D341Med (cell line): ENCODE results near the gene VWA8.

Experiments
- DNase-seq: peaks from one replicate; pipeline ENCODE4 v3.0.0; 2012; ENCODE audit warnings: low spot score

VWA8 gene

GRCh38 chr13:41802684-41803444, 158.0 kb downstream of the VWA8 start:
- no peak for DNase-seq

GRCh38 chr13:41802043-41802683, 158.7 kb downstream of the VWA8 start:
- no peak for DNase-seq

DNA sequence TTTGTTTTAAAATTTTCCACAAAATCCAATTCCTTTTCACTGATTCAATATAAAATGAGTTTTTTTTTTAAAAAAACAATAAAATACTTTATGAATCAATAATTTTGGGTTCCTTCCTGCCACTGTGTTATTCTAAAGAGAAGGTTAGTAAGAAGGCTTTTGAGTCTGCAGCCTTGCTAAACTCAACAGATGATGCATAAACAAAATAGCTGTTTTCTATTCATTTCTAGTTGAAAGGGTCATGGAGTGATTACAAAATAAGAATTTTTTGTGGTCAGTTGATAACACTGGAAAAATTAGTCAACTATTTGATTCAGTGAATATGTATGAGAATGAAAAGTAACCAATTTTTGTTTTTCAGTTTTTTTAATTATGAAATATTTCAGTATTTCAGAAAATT, 169.9 kb downstream of the VWA8 start:
- DNase-seq: no peak

- no peak for DNase-seq
These were observed 172.4 kb downstream of the VWA8 start for GRCh38 chr13:41788552-41788951.

- DNase-seq: no peak
These were observed 175.3 kb downstream of the VWA8 start for GRCh38 chr13:41785402-41786172.

GRCh38 chr13:41782086-41782485, 178.8 kb downstream of the VWA8 start:
- DNase-seq: no peak

GRCh38 chr13:41780715-41781706, 179.9 kb downstream of the VWA8 start:
- DNase-seq: no peak

GRCh38 chr13:41775251-41775650, 185.7 kb downstream of the VWA8 start:
- DNase-seq: no peak

GRCh38 chr13:41774605-41775218, 186.2 kb downstream of the VWA8 start:
- no peak for DNase-seq

DNA sequence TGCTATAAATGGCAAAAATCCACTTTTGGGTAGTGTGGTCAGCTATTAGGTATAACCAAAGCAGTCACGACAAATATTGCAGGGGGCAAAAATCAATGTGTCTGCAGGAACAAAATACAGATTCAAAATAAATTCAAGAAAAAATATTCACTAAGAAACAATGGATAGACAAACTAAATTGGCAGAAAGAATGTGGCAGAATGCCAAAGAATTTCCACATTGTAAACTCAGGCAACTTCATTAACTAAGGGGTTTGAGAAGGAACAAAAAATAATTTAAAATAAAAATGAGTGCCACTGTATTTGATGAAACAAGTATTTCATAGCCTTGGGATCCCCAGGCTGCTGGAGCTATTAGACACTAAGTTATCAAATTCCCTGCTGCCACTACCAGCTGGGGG, 193.1 kb downstream of the VWA8 start:
- DNase-seq: no peak

- no peak for DNase-seq
These were observed 194.5 kb downstream of the VWA8 start for GRCh38 chr13:41766439-41766838.

GRCh38 chr13:41765813-41766212, 195.1 kb downstream of the VWA8 start:
- DNase-seq: no peak

DNA sequence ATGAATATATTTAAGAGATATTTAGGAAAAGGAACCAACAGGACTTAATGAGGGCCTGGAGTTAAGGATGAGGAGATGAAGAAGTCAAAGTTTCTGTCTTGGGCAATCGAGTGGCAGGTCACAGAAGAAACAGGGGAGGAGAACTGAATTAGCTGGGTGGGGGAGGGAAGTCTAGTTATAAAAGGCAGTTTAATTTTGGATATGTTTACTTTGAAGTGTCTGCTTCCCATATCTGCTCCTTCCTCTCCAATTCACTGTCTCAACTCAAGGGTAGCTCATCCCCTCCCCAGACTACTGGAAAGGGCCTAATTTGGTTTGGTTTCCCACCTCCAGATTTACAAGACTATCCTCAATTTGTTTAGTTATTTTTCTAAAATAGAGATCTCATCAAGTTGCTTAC, 195.9 kb downstream of the VWA8 start:
- DNase-seq: no peak

DNA sequence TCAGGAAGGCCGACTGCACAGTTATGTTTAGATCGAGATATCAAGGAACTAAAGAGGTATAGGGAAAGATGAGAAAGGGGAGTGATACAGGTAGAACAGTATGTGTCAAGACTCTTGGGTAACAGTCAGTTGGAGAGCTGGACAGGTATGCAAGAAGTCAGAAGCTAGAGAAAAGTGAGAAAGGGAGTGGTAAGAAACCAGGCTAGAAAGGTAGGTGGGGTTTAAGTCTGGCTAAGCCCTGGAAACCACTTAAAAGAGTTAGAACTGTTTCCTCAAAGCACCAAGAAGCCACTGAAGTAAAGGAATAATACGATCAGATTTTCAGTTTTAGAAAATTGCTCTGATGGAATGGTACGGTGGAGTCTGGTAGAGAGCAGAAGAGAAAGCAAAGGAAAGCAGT, 196.4 kb downstream of the VWA8 start:
- no peak for DNase-seq

- no peak for DNase-seq
These were observed 197.1 kb downstream of the VWA8 start for GRCh38 chr13:41763782-41764181.

DNA sequence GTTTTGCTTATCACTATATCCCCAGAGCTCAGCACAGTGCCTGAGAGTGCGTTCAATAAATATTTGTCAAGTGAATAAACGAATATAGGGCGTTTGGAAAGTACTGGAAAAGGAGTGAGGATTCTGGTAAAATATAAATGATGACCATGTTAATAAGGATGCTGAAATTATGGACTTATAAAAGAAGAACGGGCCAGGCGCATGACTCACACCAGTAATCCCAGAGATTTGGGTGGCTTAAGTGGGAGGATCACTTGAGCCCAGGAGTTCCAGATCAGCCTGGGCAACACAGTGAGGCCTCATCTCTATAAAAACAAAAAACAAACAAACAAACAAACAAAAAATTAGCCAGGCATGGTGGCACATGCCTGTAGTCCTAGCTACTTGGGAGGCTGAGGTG, 198.1 kb downstream of the VWA8 start:
- DNase-seq: no peak

- DNase-seq: no peak
These were observed 204.6 kb downstream of the VWA8 start for GRCh38 chr13:41756198-41756880.

- no peak for DNase-seq
These were observed 209.0 kb downstream of the VWA8 start for GRCh38 chr13:41751734-41752445.

GRCh38 chr13:41751277-41751676, 209.6 kb downstream of the VWA8 start:
- no peak for DNase-seq

- DNase-seq: no peak
These were observed 214.7 kb downstream of the VWA8 start for GRCh38 chr13:41746259-41746658.
